Measurements from ENCODE around the gene ZDHHC8. TPM values are rescaled to one million over a fixed set of nuclear protein-coding genes. Genes with fewer than 3 reads are reported as not detected.

ZDHHC8 gene
- total RNA-seq = 77.3 and 82.4 TPM in 2 replicates

- H3K27me3 Mint-ChIP-seq (ENCODE audit: low read depth) = no peaks in the 10 kb centered on the region
- no peaks in the 10 kb centered on the region for H3K9me3 Mint-ChIP-seq
- H3K27ac Mint-ChIP-seq = no peak within 1 kb of the TSS
- peak within 1 kb of the TSS; percentile 77 for H3K4me3 Mint-ChIP-seq (ENCODE audit: low read depth)
- H3K36me3 Mint-ChIP-seq (ENCODE audit: low read depth) = peaks cover 15% of the 10 kb centered on the region
- H3K4me1 Mint-ChIP-seq (ENCODE audit: low read depth) = peaks cover 14% of the 10 kb centered on the region
- intact Hi-C loops (cut with micrococcal nuclease) = loop anchor here (1.0 kb wide), 1 partner anchor 14 kb away; the partner anchor contains the start of gene TRMT2A
- DNase-seq (ENCODE audit: low spot score) = no peak
Observed at GRCh38 chr22:20131597-20131858, at the start of gene ZDHHC8. Gene ZDHHC8, plus strand, starts transcription at chr22:20131804. Its CDS starts 144 bp downstream, at chr22:20131948.

DNA sequence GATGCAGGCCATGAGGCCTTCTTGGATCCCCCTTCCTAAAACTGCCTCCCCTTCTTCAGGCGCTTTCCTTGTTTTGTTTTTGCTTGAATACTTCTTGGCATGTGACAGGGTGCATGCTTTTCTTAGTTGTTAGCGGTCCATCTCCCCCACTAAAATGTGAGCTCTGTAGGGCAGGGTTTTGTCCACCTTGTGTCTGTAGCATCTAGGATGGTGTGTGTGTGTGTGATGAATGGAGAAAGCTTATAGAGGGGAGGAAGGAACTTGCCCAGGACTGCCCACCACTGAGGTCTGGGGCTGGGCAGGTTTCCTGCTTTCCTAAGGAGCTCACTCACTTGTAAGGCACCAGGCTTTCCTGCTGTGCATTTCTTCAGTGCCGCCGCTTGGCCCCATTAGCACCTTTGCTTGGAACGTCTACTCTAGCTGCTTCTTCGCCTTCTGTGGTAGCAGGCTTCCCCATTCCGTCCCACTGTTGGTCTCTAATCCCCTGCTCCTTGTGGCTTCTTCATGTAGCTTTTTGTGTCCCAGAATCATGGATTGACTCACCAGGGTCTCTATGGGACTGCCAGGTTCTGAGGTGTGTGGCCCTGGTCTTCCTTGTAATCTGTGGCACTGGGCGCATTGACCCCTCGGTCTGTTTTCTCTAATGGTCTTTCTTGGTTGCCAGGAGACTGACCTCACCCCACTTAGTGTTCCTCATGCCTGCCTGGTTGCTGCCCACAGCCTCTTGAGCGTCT lies 48.3 kb upstream of the ZDHHC8 start:
- no peaks in the 10 kb centered on the region for H3K27me3 Mint-ChIP-seq (ENCODE audit: low read depth)
- H3K36me3 Mint-ChIP-seq (ENCODE audit: low read depth) = peaks cover 43% of the 10 kb centered on the region
- peak overlapping the region; percentile 69 for H3K27ac Mint-ChIP-seq
- no peaks in the 10 kb centered on the region for H3K9me3 Mint-ChIP-seq
- peak overlapping the region; percentile 9 for H3K4me3 Mint-ChIP-seq (ENCODE audit: low read depth)
- DNase-seq (ENCODE audit: low spot score) = no peak
- intact Hi-C loops (cut with micrococcal nuclease) = loop anchor here (10.0 kb wide), 1 partner anchor 59 kb away; the partner anchor contains the start of gene TANGO2
- H3K4me1 Mint-ChIP-seq (ENCODE audit: low read depth) = peaks cover 26% of the 10 kb centered on the region

GRCh38 chr22:20083891-20084546 lies 47.6 kb upstream of the ZDHHC8 start:
- Mint-ChIP-seq H3K36me3 (ENCODE audit: low read depth) (peaks cover 50% of the 10 kb centered on the region), H3K4me3 (ENCODE audit: low read depth) (no peak overlapping the region), H3K27me3 (ENCODE audit: low read depth) (no peaks in the 10 kb centered on the region), H3K9me3 (no peaks in the 10 kb centered on the region), H3K27ac (peak overlapping the region; percentile 20), H3K4me1 (ENCODE audit: low read depth) (peaks cover 26% of the 10 kb centered on the region)
- intact Hi-C loops (cut with micrococcal nuclease) = loop anchor here (10.0 kb wide), 1 partner anchor 59 kb away; the partner anchor contains the start of gene TANGO2
- no peak for DNase-seq (ENCODE audit: low spot score)

DNA sequence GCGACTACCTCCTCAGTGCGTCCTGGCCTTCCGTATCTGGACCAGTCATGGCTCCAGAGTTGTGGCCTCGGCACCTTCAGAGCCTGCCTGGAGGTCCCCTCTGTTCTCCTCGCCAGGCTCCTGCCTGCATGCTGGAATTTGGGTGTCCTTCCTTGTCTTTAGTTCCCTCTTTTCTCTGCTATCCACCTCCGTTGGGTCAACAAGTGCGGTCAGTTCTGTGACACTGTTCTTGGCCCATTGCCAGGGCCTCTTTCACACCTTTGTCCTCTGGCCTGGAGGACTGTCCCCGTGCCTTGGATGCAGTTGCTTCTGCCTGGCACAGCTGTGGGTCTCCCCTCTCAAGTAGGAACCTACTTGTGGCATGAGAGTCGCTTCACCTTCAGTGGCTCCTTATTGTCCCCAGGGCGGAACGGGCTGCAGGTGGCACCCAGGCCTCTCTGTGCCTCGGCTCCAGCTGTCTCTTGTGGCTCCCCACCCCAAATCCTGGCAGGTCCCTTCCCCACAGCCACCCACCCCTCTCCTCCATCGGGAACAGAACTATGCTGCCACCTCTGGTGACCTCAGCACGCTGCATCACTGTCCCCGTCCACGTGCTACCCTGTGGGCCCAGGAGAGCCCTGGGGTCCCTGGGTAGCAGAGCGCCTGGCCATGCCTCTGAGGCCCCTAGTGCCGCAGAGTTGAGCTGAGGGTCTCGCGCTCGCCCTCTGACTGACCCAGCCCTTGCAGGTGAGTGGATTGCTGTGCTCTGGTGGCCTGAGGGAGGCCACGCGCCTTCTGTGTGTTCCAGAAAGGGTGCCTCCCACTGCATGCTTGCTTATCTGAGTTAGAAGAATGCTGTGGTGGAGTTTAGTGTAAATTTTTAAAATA lies 46.8 kb upstream of the ZDHHC8 start:
- DNase-seq (ENCODE audit: low spot score) = no peak
- peaks cover 58% of the 10 kb centered on the region for H3K36me3 Mint-ChIP-seq (ENCODE audit: low read depth)
- intact Hi-C loops (cut with micrococcal nuclease) = loop anchor here (10.0 kb wide), 1 partner anchor 60 kb away; the partner anchor contains the start of gene TANGO2
- peaks cover 26% of the 10 kb centered on the region for H3K4me1 Mint-ChIP-seq (ENCODE audit: low read depth)
- H3K27me3 Mint-ChIP-seq (ENCODE audit: low read depth) = no peaks in the 10 kb centered on the region
- H3K4me3 Mint-ChIP-seq (ENCODE audit: low read depth) = no peak overlapping the region
- H3K27ac Mint-ChIP-seq = no peak overlapping the region
- no peaks in the 10 kb centered on the region for H3K9me3 Mint-ChIP-seq

DNA sequence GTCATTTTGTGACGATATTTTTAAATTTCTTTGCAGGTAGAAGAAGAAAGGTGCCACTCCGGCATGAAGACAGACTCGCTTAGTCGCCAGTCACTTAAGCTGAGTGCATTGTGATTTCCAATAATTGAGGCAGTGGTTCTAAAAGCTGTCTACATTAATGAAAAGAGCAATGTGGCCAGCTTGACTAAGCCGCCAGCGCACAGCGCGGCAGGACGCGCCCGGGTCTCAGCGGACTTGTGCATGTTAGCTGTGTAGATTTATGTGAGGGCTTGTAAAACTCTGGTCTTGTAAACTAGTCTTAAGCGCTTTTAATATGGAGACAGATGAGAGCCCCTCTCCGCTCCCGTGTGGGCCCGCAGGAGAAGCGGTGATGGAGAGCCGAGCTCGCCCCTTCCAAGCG lies 46.0 kb upstream of the ZDHHC8 start:
- intact Hi-C loops (cut with micrococcal nuclease) = loop anchor here (10.0 kb wide), 1 partner anchor 61 kb away; the partner anchor contains the start of gene TANGO2
- Mint-ChIP-seq H3K4me1 (ENCODE audit: low read depth) (peaks cover 25% of the 10 kb centered on the region), H3K27me3 (ENCODE audit: low read depth) (no peaks in the 10 kb centered on the region), H3K9me3 (no peaks in the 10 kb centered on the region), H3K36me3 (ENCODE audit: low read depth) (peaks cover 65% of the 10 kb centered on the region), H3K27ac (no peak overlapping the region), H3K4me3 (ENCODE audit: low read depth) (no peak overlapping the region)
- no peak for DNase-seq (ENCODE audit: low spot score)

DNA sequence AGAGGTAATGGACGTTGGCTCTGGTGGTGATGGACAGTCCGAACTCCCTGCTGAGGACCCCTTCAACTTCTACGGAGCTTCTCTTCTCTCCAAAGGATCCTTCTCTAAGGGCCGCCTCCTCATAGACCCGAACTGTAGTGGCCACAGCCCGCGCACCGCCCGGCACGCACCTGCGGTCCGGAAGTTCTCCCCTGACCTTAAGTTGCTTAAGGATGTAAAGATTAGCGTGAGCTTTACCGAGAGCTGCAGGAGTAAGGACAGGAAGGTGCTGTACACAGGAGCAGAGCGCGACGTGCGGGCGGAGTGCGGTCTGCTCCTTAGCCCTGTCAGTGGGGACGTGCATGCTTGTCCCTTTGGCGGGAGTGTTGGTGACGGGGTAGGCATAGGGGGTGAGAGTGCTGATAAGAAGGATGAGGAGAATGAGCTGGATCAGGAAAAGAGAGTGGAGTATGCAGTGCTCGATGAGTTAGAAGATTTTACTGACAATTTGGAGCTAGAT lies 45.5 kb upstream of the ZDHHC8 start:
- intact Hi-C loops (cut with micrococcal nuclease) = loop anchor here (10.0 kb wide), 1 partner anchor 61 kb away; the partner anchor contains the start of gene TANGO2
- Mint-ChIP-seq H3K36me3 (ENCODE audit: low read depth) (peaks cover 66% of the 10 kb centered on the region), H3K4me1 (ENCODE audit: low read depth) (peaks cover 22% of the 10 kb centered on the region)

DNA sequence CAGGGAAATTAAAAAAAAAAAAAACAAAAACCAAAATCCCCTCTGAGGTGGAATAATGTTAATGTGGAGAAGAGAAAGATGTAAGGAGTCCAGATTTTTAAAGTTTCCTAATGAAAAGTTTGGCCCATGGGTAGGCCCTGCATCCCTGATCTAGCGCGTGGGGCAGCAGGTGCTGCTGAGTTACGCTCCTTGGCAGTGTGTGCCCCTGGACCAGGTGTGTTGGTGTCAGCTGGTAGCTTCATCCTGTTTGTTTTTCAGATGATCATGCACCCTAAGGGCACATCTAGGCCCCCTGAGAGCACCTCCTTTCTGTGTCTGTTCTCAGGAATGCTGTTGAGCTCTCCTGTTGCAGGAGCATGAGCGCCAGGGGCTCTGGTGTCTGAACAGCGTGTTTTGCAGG lies 44.8 kb upstream of the ZDHHC8 start:
- Mint-ChIP-seq H3K4me3 (ENCODE audit: low read depth) (no peak overlapping the region), H3K36me3 (ENCODE audit: low read depth) (peaks cover 70% of the 10 kb centered on the region), H3K4me1 (ENCODE audit: low read depth) (peaks cover 19% of the 10 kb centered on the region), H3K27ac (no peak overlapping the region), H3K27me3 (ENCODE audit: low read depth) (no peaks in the 10 kb centered on the region), H3K9me3 (no peaks in the 10 kb centered on the region)
- no peak for DNase-seq (ENCODE audit: low spot score)
- intact Hi-C loops (cut with micrococcal nuclease) = loop anchor here (10.0 kb wide), 1 partner anchor 62 kb away; the partner anchor contains the start of gene TANGO2

More for the DNA sequence above, 45.5 kb upstream of the ZDHHC8 start:
- Mint-ChIP-seq H3K9me3 (no peaks in the 10 kb centered on the region), H3K27me3 (ENCODE audit: low read depth) (no peaks in the 10 kb centered on the region), H3K27ac (no peak overlapping the region), H3K4me3 (ENCODE audit: low read depth) (no peak overlapping the region)
- no peak for DNase-seq (ENCODE audit: low spot score)

- no peak for DNase-seq (ENCODE audit: low spot score)
- peaks cover 74% of the 10 kb centered on the region for H3K36me3 Mint-ChIP-seq (ENCODE audit: low read depth)
- intact Hi-C loops (cut with micrococcal nuclease) = loop anchor here (10.0 kb wide), 1 partner anchor 63 kb away; the partner anchor contains the start of gene TANGO2
- H3K4me1 Mint-ChIP-seq (ENCODE audit: low read depth) = peaks cover 17% of the 10 kb centered on the region
- no peaks in the 10 kb centered on the region for H3K27me3 Mint-ChIP-seq (ENCODE audit: low read depth)
- no peak overlapping the region for H3K27ac Mint-ChIP-seq
- H3K9me3 Mint-ChIP-seq = no peaks in the 10 kb centered on the region
- no peak overlapping the region for H3K4me3 Mint-ChIP-seq (ENCODE audit: low read depth)
Observed at GRCh38 chr22:20087319-20088262, 44.0 kb upstream of the ZDHHC8 start.

DNA sequence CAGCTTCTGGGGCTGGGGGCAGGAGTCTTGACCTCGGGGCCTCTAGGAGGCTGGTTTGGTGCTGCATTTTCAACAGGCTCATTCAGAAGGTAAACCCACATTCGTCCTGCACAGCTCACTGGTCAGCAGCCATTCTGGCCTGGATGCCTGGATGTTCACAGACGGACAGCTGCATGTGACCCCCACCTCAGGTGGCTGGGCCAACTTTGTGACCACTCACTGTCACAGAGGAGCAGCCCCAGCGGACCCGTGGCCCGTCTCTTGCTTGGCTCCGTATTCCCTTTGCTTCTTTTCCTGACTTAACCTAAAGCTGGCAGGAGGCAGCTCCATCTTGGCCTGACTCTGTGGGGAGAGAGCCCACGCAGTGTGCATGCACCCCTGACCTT lies 43.3 kb upstream of the ZDHHC8 start:
- Mint-ChIP-seq H3K36me3 (ENCODE audit: low read depth) (peaks cover 74% of the 10 kb centered on the region), H3K4me3 (ENCODE audit: low read depth) (no peak overlapping the region), H3K27ac (no peak overlapping the region), H3K9me3 (no peaks in the 10 kb centered on the region), H3K4me1 (ENCODE audit: low read depth) (peaks cover 13% of the 10 kb centered on the region), H3K27me3 (ENCODE audit: low read depth) (no peaks in the 10 kb centered on the region)
- no peak for DNase-seq (ENCODE audit: low spot score)
- intact Hi-C loops (cut with micrococcal nuclease) = loop anchor here (10.0 kb wide), 1 partner anchor 63 kb away; the partner anchor contains the start of gene TANGO2

DNA sequence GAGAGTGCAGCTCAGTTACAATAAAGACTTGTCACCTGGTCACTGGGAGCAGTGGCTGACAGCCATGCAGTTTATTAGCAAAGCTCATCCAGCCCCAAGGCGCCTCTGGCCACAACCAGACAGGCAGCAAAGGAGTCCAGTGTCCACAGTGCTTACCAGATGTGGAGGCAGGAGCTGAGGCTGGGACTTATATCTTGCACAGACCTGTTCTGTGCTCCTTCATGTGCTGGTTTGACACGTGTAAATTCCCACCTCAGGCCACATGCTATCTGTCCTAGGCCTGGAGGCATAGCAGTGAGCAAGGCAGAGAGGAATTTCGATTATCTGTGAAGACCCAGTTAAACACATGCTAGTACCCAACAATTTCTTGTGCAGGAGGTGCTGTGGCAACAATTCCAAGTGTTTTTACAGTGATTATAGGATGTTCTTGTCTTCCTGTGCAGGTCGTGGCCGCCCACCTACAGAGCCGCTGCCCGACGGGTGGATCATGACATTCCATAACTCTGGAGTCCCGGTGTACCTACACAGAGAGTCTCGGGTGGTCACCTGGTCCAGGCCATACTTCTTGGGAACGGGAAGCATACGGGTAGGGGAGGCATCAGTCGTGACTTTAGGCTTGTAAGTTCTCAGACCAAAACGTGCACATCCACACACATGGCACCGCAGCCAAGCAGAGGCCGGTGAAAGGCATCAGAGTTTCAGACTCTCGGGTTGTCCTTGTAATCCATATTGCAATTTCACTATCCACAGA lies 42.2 kb upstream of the ZDHHC8 start:
- H3K36me3 Mint-ChIP-seq (ENCODE audit: low read depth) = peaks cover 86% of the 10 kb centered on the region
- DNase-seq (ENCODE audit: low spot score) = no peak
- no peak overlapping the region for H3K27ac Mint-ChIP-seq
- no peaks in the 10 kb centered on the region for H3K27me3 Mint-ChIP-seq (ENCODE audit: low read depth)
- intact Hi-C loops (cut with micrococcal nuclease) = loop anchor here (10.0 kb wide), 1 partner anchor 65 kb away; the partner anchor contains the start of gene TANGO2
- H3K9me3 Mint-ChIP-seq = no peaks in the 10 kb centered on the region
- no peak overlapping the region for H3K4me3 Mint-ChIP-seq (ENCODE audit: low read depth)
- peaks cover 4% of the 10 kb centered on the region for H3K4me1 Mint-ChIP-seq (ENCODE audit: low read depth)
